SU-DHL-6 (cell line): ENCODE measurements around the gene DDX17.

ENCODE experiments used
- CTCF ChIP-seq: fragments of 200-600 bp; sonication (generic); IDR thresholded peaks from one replicate; pipeline ENCODE4 v1.5.1; 2017; ENCODE audit warnings: antibody characterized with exemption, mild to moderate bottlenecking, low read length, moderate library complexity; ENCODE audit not compliant: insufficient read depth, poor library complexity, severe bottlenecking
- EZH2phosphoT487 ChIP-seq: fragments of 200-600 bp; sonication (generic), shearing (Covaris generic); conservative IDR thresholded peaks from 2 replicates; pipeline ENCODE4 v1.6.1; 2018; ENCODE audit warnings: mild to moderate bottlenecking, antibody characterized with exemption, low read length, moderate library complexity, mixed read lengths

- TF ChIP-seq CTCF (no peak), EZH2phosphoT487 (no peak)
Measured at GRCh38 chr22:38484244-38484643, 21.9 kb downstream of the DDX17 start.
